ENCODE results near the gene NAV2. TPM values are rescaled to one million over a fixed set of nuclear protein-coding genes. Genes with fewer than 3 reads are reported as not detected.

Gene NAV2
- total RNA-seq, 1 experiment from 2014 or later, result 46.3 TPM

- Histone ChIP-seq H4K8ac (replicated peaks; ENCODE audit: insufficient read length, low read depth, low read length) (no peak overlapping the region), H3K56ac (ENCODE audit: insufficient read length, low read depth, low read length) (no peak overlapping the region), H3K27ac (ENCODE audit: insufficient read length, low read depth, low read length) (no peak overlapping the region), H2BK120ac (ENCODE audit: low read depth, low read length, poor library complexity, severe bottlenecking) (no peak overlapping the region), H3K27me3 (ENCODE audit: insufficient read depth, low read length) (no peaks in the 10 kb centered on the region), H3K79me2 (ENCODE audit: insufficient read depth, low read length) (peaks cover 8% of the 10 kb centered on the region; the same call in 1 of the 2 replicates), H2BK15ac (ENCODE audit: low read depth, low read length) (no peak overlapping the region), H3K14ac (ENCODE audit: insufficient read depth, low read length) (no peak overlapping the region), H3K4ac (ENCODE audit: low read depth, low read length) (no peak overlapping the region), H2AK5ac (ENCODE audit: insufficient read length, low read length) (no peak overlapping the region), H3K4me2 (ENCODE audit: insufficient read depth, insufficient read length, low read length) (no peak overlapping the region), H3K23me2 (ENCODE audit: insufficient read length, low read depth, low read length, poor library complexity, severe bottlenecking) (peaks cover 11% of the 10 kb centered on the region), H3K23ac (ENCODE audit: insufficient read length, low read depth, low read length) (no peak overlapping the region), H2AFZ (ENCODE audit: low read length) (no peak overlapping the region), H3T11ph (ENCODE audit: low read length) (no peak overlapping the region), H3K9me3 (ENCODE audit: control insufficient read depth, low read depth, low read length) (no peaks in the 10 kb centered on the region), H4K91ac (ENCODE audit: insufficient read length, low read depth, low read length) (no peak overlapping the region), H3K18ac (ENCODE audit: insufficient read length, low read depth, low read length) (no peak overlapping the region), H3K9ac (ENCODE audit: extremely low read depth, insufficient read length, low read length) (no peak overlapping the region), H4K5ac (ENCODE audit: insufficient read length, low read depth, low read length) (no peak overlapping the region), H3K79me1 (ENCODE audit: insufficient read depth, low read depth, low read length, poor library complexity, severe bottlenecking) (peaks cover 3% of the 10 kb centered on the region), H2BK12ac (ENCODE audit: insufficient read length, low read depth, low read length) (no peak overlapping the region), H2BK5ac (ENCODE audit: insufficient read length, low read length) (no peak overlapping the region), H2BK20ac (ENCODE audit: low read depth, low read length, poor library complexity, severe bottlenecking) (no peak overlapping the region), H4K20me1 (ENCODE audit: control insufficient read depth, insufficient read depth, insufficient read length) (no peaks in the 10 kb centered on the region), H3K4me1 (ENCODE audit: insufficient read depth, low read length) (peaks cover 38% of the 10 kb centered on the region)
- no CpG with 5 or more reads among the region's 4 CpGs for WGBS (ENCODE audit: extremely low coverage, insufficient read length, low lambda C conversion rate)
- Mint-ChIP-seq H3K4me1 (peaks cover 42% of the 10 kb centered on the region in 2 experiments), H3K9me3 (no peaks in the 10 kb centered on the region), H3K27ac (no peak overlapping the region), H3K36me3 (ENCODE audit: insufficient read depth in 1 of 3, low read depth in 3 of 3) (no peaks in the 10 kb centered on the region; a peak in 1 of 7 replicates), H3K27me3 (ENCODE audit: low read depth) (peaks cover 11% of the 10 kb centered on the region), H3K4me3 (no peak overlapping the region)
- TF ChIP-seq CTCF (conservative IDR thresholded peaks at IDR 0.05), result no peak
- DNase-seq, result no peak
Observed at GRCh38 chr11:20020716-20021115, 308.1 kb downstream of the NAV2 start.
